ENCODE data around the gene LONP2. TPM values are rescaled to one million over a fixed set of nuclear protein-coding genes. Genes with fewer than 3 reads are reported as not detected.

Gene LONP2
- total and polyA plus RNA-seq, 9 donors: 30.0 to 101 (median 75.7) TPM

DNA sequence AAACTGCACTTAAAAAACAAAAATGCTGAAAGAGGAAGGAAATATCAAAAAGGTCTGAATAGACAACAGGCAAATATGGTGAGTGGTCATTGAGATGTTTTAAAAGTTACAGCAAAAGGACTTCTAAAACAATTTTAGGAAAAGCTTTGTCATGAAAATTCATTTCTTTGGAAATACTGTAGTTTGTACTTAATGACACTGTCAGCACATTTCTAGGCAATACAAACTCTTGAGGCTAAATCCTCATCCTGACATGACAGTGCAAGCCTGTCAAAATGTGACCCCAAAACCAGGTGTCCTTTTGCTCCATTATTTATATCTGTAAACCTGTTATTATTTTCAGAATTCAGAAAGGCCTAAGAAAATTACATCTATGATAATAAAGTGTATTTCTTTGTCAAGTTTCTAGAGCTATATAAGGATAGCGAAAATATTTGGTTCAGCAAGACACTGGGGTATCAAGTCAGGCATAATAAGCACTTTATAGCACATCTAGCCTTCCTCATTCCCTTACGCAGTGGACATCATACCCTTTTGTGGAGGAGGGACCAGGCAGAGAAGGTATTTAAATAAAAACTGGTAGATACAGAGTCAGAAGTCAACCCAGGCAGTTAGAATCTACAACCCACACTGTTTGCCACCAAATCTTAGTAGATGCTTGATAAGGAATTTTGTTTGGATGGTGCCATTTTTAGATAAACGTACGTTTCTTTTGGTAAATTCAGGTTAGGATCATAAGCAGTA, 112.7 kb downstream of the LONP2 start:
- Histone ChIP-seq H3K4me1 (ENCODE audit: insufficient read depth) (no peaks in the 10 kb centered on the region), H3K4me3 (no peak overlapping the region), H3K36me3 (no peaks in the 10 kb centered on the region), H3K9me3 (no peaks in the 10 kb centered on the region), H3K27me3 (no peaks in the 10 kb centered on the region), H3K27ac (no peak overlapping the region)
- intact Hi-C loops (cut with DNase I): loop anchor here in 2 of 4 donors (5.0 to 10.0 kb wide), 2 partner anchors 265 to 268 kb away; no protein-coding TSS in a partner anchor
- TF ChIP-seq POLR2A (IDR thresholded peaks at IDR 0.05) (no peak), EP300 (IDR thresholded peaks at IDR 0.05) (no peak), CTCF (IDR thresholded peaks at IDR 0.05) (no peak)
- 81 to 85% (median 82%) methylated on average over 4 of the region's 4 CpGs for WGBS, 3 donors
- no peak for DNase-seq

DNA sequence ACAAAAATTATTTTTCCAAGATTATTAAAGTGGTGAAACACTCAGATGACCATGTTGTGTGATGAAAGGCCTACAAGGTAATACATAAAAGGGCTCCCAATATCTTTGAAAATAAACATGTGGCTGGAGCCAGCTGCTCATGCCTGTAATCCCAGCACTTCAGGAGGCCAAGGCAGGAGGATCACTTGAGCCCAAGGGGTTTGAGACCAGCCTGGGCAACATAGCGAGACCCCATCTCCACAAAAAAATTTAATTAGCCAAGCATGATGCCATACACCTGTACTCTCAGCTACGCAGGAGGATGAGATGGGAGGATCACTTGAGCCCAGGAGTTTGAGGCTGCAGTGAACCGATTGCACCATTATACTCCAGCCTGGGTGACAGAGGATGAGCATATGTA, 114.3 kb downstream of the LONP2 start:
- DNase-seq: no peak
- Histone ChIP-seq H3K36me3 (no peaks in the 10 kb centered on the region), H3K9me3 (no peaks in the 10 kb centered on the region), H3K27me3 (no peaks in the 10 kb centered on the region), H3K4me1 (ENCODE audit: insufficient read depth) (no peaks in the 10 kb centered on the region), H3K27ac (no peak overlapping the region), H3K4me3 (no peak overlapping the region)
- intact Hi-C loops (cut with DNase I): loop anchor here in 2 of 4 donors (5.0 to 10.0 kb wide), 2 partner anchors 264 to 266 kb away; no protein-coding TSS in a partner anchor
- TF ChIP-seq CTCF (IDR thresholded peaks at IDR 0.05): no peak
- no peak for TF ChIP-seq POLR2A (IDR thresholded peaks at IDR 0.05)
- no peak for TF ChIP-seq EP300 (IDR thresholded peaks at IDR 0.05)
- WGBS, 3 donors: 91 to 95% (median 93%) methylated on average over 3 of the region's 3 CpGs

DNA sequence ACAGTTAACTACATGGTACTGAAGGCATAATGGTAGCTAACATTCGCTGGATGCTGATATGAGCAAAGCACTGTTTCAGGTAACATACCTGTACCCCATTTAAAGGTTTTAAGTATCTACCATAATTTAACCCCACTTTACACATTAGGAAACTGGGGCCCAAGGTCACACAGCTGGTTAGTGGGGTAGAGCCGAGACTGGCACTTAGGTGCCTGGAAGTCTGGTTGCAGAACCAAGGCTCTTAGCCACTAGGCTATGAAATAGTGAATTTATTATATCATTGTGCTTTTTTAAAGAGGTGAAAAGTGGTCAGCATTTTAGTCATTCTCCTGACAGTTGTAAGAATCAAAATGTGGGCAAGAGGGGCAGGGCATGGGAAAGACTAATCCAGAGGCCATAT, 115.9 kb downstream of the LONP2 start:
- peaks cover 4% of the 10 kb centered on the region for H3K4me1 ChIP-seq (ENCODE audit: insufficient read depth)
- intact Hi-C loops (cut with DNase I): loop anchor here in 2 of 4 donors (5.0 to 10.0 kb wide), 3 partner anchors 175 to 265 kb away; no protein-coding TSS in a partner anchor
- WGBS, 3 donors: 94% methylated on average over 2 of the region's 2 CpGs
- H3K27ac ChIP-seq: no peak overlapping the region
- no peak overlapping the region for H3K4me3 ChIP-seq
- H3K36me3 ChIP-seq: no peaks in the 10 kb centered on the region
- TF ChIP-seq EP300 (IDR thresholded peaks at IDR 0.05) (no peak), CTCF (IDR thresholded peaks at IDR 0.05) (no peak), POLR2A (IDR thresholded peaks at IDR 0.05) (no peak)
- no peak for DNase-seq
- H3K9me3 ChIP-seq: no peaks in the 10 kb centered on the region
- no peaks in the 10 kb centered on the region for H3K27me3 ChIP-seq

DNA sequence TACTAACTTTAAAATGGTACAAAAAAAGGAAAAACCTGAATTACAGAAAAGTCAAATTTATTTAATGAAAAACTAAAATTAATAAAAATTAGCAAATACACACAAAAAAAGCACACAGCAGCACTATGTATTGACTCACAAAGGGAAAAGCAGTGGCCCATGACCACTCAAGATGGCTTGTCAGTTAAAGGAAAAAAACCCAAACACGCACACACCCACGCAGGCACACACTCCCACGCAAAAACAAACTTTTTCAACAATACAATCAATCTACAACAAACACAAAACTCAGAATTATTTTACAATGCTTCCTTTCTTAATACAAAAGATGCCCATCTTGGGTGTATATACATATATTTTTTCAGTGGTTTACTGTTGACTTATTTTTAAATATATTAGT, 116.9 kb downstream of the LONP2 start:
- Histone ChIP-seq H3K4me3 (no peak overlapping the region), H3K36me3 (no peaks in the 10 kb centered on the region), H3K4me1 (ENCODE audit: insufficient read depth) (peaks cover 10% of the 10 kb centered on the region), H3K9me3 (no peaks in the 10 kb centered on the region), H3K27ac (no peak overlapping the region), H3K27me3 (no peaks in the 10 kb centered on the region)
- intact Hi-C loops (cut with DNase I): loop anchor here in 1 of 4 donors (10.0 kb wide), 1 partner anchor 174 kb away; no protein-coding TSS in a partner anchor
- TF ChIP-seq CTCF (IDR thresholded peaks at IDR 0.05): no peak
- no peak for TF ChIP-seq EP300 (IDR thresholded peaks at IDR 0.05)
- no peak for TF ChIP-seq POLR2A (IDR thresholded peaks at IDR 0.05)
- no peak for DNase-seq
- WGBS, 3 donors: 56 to 76% (median 66%) methylated on average over 3 of the region's 3 CpGs
